ENCODE data around the gene TGIF2.

The TGIF2 gene

GRCh38 chr20:36573103-36573797 is at the start of gene TGIF2:
Gene TGIF2, plus strand, starts transcription at chr20:36573597. Its CDS starts 5,178 bp downstream, at chr20:36578775.
- DNase-seq, result peak; percentile 97

GRCh38 chr20:36525620-36526365 is 47.6 kb upstream of the TGIF2 start:
- no peak for DNase-seq

- no peak for DNase-seq
These were observed 46.8 kb upstream of the TGIF2 start for GRCh38 chr20:36526521-36527011.

- no peak for DNase-seq
These were observed 45.9 kb upstream of the TGIF2 start for GRCh38 chr20:36527331-36528125.

GRCh38 chr20:36528176-36528874 is 45.1 kb upstream of the TGIF2 start:
- DNase-seq, result no peak

- no peak for DNase-seq
These were observed 44.5 kb upstream of the TGIF2 start for GRCh38 chr20:36528875-36529417.

- DNase-seq, result no peak
These were observed 41.0 kb upstream of the TGIF2 start for GRCh38 chr20:36532388-36532787.

- DNase-seq, result no peak
These were observed 40.6 kb upstream of the TGIF2 start for GRCh38 chr20:36532822-36533221.

GRCh38 chr20:36538026-36538722 is 35.2 kb upstream of the TGIF2 start:
- DNase-seq, result no peak

- no peak for DNase-seq
These were observed 32.7 kb upstream of the TGIF2 start for GRCh38 chr20:36540551-36541211.

GRCh38 chr20:36541227-36541767 is 32.1 kb upstream of the TGIF2 start, which contains the start of gene MYL9:
Gene MYL9, plus strand, starts transcription at chr20:36541519. Its CDS starts 3,366 bp downstream, at chr20:36544885.
- DNase-seq, result peak; percentile 51

GRCh38 chr20:36541768-36542488 is 31.5 kb upstream of the TGIF2 start:
- peak; percentile 70 for DNase-seq

GRCh38 chr20:36542516-36543183 is 30.7 kb upstream of the TGIF2 start:
- no peak for DNase-seq

- no peak for DNase-seq
These were observed 29.9 kb upstream of the TGIF2 start for GRCh38 chr20:36543184-36544133.

GRCh38 chr20:36544134-36545018 is 29.0 kb upstream of the TGIF2 start:
- DNase-seq, result no peak

GRCh38 chr20:36546111-36546736 is 27.2 kb upstream of the TGIF2 start:
- DNase-seq, result no peak
